MM.1S (cell line): ENCODE data around the gene KCNJ1.

Source experiments
- EZH2 ChIP-seq: fragments of 300-600 bp; sonication (generic); optimal IDR thresholded peaks from 2 replicates; pipeline ENCODE3; 2017; ENCODE audit warnings: low read depth, mild to moderate bottlenecking, antibody characterized with exemption, low read length, mixed read lengths
- EZH2phosphoT487 ChIP-seq: fragments of 300-600 bp; sonication (generic); IDR thresholded peaks from 2 replicates; pipeline ENCODE4 v1.6.1; 2018; ENCODE audit warnings: antibody characterized with exemption, low read length
- TF ChIP-seq, protein P1 (sequence below): fragments of 300-600 bp; sonication (generic); IDR thresholded peaks from 2 replicates; pipeline ENCODE4 v1.5.1; 2016; ENCODE audit warnings: antibody characterized with exemption, low read length, mixed read lengths

DNA sequence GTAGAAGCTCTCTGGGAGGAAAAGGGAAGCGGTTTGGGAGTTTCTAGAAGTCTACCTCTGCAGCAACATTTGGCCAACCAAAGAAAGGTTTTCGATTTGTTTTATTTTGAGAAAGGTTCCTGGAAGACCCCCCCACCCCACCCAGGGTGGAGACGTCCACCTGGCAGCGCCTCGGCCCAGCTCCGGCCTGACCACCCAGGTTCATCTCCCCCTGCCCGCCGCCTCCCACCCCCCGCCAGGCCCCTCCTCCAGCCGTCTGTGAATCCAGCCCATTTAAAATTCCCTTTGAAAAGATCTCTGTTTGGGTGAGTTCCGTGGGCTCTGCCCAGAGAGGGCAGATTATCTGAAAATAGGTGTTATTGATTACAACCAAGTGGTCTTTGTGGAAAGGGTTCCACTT lies 43.3 kb downstream of the KCNJ1 start:
- TF ChIP-seq, protein P1, sequence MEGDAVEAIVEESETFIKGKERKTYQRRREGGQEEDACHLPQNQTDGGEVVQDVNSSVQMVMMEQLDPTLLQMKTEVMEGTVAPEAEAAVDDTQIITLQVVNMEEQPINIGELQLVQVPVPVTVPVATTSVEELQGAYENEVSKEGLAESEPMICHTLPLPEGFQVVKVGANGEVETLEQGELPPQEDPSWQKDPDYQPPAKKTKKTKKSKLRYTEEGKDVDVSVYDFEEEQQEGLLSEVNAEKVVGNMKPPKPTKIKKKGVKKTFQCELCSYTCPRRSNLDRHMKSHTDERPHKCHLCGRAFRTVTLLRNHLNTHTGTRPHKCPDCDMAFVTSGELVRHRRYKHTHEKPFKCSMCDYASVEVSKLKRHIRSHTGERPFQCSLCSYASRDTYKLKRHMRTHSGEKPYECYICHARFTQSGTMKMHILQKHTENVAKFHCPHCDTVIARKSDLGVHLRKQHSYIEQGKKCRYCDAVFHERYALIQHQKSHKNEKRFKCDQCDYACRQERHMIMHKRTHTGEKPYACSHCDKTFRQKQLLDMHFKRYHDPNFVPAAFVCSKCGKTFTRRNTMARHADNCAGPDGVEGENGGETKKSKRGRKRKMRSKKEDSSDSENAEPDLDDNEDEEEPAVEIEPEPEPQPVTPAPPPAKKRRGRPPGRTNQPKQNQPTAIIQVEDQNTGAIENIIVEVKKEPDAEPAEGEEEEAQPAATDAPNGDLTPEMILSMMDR, result no peak
- TF ChIP-seq EZH2 (no peak), EZH2phosphoT487 (no peak)
